ENCODE results near the gene ZNF175. TPM values are rescaled to one million over a fixed set of nuclear protein-coding genes. Genes with fewer than 3 reads are reported as not detected.

The ZNF175 gene
- total and polyA plus RNA-seq, 9 of the 15 experiments (the other 6 are each of a cell fraction or from before 2014, with no cell fraction given): 3.7 to 37.9 (median 14.0) TPM

GRCh38 chr19:51541458-51542357 is 29.4 kb upstream of the ZNF175 start (continued):
- TF ChIP-seq ZNF395 (CRISPR knock-in tag; IDR thresholded peaks at IDR 0.05): 0 out of 2 replicates have a peak, but pooled peaks have one; percentile 24
- no peak for TF ChIP-seq GATAD2A (IDR thresholded peaks at IDR 0.05)
- no peak; the same call in 1 of the 2 replicates for TF ChIP-seq NFE2 (IDR thresholded peaks at IDR 0.05; ENCODE audit: low read depth)
- no peak for TF ChIP-seq POLR2H (tag; IDR thresholded peaks at IDR 0.05; ENCODE audit: low read depth)
- TF ChIP-seq, protein P1, sequence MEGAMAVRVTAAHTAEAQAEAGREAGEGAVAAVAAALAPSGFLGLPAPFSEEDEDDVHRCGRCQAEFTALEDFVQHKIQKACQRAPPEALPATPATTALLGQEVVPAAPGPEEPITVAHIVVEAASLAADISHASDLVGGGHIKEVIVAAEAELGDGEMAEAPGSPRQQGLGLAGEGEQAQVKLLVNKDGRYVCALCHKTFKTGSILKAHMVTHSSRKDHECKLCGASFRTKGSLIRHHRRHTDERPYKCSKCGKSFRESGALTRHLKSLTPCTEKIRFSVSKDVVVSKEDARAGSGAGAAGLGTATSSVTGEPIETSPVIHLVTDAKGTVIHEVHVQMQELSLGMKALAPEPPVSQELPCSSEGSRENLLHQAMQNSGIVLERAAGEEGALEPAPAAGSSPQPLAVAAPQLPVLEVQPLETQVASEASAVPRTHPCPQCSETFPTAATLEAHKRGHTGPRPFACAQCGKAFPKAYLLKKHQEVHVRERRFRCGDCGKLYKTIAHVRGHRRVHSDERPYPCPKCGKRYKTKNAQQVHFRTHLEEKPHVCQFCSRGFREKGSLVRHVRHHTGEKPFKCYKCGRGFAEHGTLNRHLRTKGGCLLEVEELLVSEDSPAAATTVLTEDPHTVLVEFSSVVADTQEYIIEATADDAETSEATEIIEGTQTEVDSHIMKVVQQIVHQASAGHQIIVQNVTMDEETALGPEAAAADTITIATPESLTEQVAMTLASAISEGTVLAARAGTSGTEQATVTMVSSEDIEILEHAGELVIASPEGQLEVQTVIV (CRISPR knock-in tag; IDR thresholded peaks at IDR 0.05; ENCODE audit: borderline replicate concordance): no peak
- TF ChIP-seq TFAM (CRISPR knock-in tag; conservative IDR thresholded peaks at IDR 0.05): no peak
- no peak for TF ChIP-seq ZNF695 (CRISPR knock-in tag; IDR thresholded peaks at IDR 0.05)
- TF ChIP-seq GTF2F1 (IDR thresholded peaks at IDR 0.05; ENCODE audit: low read depth, low read length): no peak
- TF ChIP-seq SREBF2 (CRISPR knock-in tag; IDR thresholded peaks at IDR 0.05): no peak
- TF ChIP-seq ESRRA (IDR thresholded peaks at IDR 0.05; ENCODE audit: borderline replicate concordance, low read depth): no peak
- TF ChIP-seq RBFOX2 (IDR thresholded peaks at IDR 0.05; ENCODE audit: low read depth, low read length): peak; percentile 55
- no peak for TF ChIP-seq ATF1 (CRISPR knock-in tag; IDR thresholded peaks at IDR 0.05)
- TF ChIP-seq ATF1 (tag; IDR thresholded peaks at IDR 0.05): 0 out of 2 replicates have a peak, but pooled peaks have one; percentile 35
- no peak for TF ChIP-seq ZSCAN32 (CRISPR knock-in tag; IDR thresholded peaks at IDR 0.05)
- TF ChIP-seq, protein P2, sequence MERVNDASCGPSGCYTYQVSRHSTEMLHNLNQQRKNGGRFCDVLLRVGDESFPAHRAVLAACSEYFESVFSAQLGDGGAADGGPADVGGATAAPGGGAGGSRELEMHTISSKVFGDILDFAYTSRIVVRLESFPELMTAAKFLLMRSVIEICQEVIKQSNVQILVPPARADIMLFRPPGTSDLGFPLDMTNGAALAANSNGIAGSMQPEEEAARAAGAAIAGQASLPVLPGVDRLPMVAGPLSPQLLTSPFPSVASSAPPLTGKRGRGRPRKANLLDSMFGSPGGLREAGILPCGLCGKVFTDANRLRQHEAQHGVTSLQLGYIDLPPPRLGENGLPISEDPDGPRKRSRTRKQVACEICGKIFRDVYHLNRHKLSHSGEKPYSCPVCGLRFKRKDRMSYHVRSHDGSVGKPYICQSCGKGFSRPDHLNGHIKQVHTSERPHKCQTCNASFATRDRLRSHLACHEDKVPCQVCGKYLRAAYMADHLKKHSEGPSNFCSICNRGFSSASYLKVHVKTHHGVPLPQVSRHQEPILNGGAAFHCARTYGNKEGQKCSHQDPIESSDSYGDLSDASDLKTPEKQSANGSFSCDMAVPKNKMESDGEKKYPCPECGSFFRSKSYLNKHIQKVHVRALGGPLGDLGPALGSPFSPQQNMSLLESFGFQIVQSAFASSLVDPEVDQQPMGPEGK (CRISPR knock-in tag; IDR thresholded peaks at IDR 0.05; ENCODE audit: borderline replicate concordance): no peak
- TF ChIP-seq, protein P3, sequence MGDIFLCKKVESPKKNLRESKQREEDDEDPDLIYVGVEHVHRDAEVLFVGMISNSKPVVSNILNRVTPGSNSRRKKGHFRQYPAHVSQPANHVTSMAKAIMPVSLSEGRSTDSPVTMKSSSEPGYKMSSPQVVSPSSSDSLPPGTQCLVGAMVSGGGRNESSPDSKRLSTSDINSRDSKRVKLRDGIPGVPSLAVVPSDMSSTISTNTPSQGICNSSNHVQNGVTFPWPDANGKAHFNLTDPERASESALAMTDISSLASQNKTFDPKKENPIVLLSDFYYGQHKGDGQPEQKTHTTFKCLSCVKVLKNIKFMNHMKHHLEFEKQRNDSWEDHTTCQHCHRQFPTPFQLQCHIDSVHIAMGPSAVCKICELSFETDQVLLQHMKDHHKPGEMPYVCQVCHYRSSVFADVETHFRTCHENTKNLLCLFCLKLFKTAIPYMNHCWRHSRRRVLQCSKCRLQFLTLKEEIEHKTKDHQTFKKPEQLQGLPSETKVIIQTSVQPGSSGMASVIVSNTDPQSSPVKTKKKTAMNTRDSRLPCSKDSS (IDR thresholded peaks at IDR 0.05; ENCODE audit: low read depth, partially characterized antibody): no peak
- no peak for TF ChIP-seq DEAF1 (CRISPR knock-in tag; IDR thresholded peaks at IDR 0.05)
- peak; percentile 35 for TF ChIP-seq POLR2B (IDR thresholded peaks at IDR 0.05; ENCODE audit: low read depth, partially characterized antibody)
- TF ChIP-seq ZNF436 (CRISPR knock-in tag; IDR thresholded peaks at IDR 0.05): no peak

All from K562 (cell line).